Measurements from ENCODE around the gene PIGQ.

Gene PIGQ

DNA sequence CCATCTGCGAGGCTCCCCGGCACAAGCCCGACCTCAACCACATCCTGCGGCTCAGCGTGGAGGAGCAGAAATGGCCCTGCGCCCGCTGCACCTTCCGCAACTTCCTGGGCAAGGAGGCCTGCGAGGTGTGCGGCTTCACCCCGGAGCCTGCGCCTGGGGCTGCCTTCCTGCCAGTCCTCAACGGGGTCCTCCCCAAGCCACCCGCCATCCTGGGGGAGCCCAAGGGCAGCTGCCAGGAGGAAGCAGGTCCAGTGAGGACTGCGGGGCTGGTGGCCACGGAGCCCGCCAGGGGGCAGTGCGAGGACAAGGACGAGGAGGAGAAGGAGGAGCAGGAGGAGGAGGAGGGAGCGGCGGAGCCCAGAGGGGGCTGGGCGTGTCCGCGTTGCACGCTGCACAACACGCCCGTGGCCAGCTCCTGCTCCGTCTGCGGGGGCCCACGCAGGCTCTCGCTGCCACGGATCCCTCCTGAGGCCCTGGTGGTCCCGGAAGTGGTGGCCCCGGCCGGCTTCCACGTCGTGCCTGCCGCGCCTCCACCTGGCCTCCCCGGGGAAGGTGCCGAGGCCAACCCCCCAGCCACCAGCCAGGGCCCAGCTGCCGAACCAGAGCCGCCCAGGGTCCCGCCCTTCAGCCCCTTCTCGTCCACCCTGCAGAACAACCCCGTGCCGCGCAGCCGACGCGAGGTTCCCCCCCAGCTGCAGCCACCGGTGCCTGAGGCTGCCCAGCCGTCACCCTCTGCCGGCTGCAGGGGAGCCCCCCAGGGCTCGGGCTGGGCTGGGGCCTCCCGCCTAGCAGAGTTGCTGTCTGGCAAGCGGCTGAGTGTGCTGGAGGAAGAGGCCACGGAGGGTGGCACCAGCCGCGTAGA is 22.6 kb upstream of the PIGQ start:
- Histone ChIP-seq H3K27ac (ENCODE audit: low read depth, low read length, severe bottlenecking) (no peak overlapping the region), H3K4me3 (ENCODE audit: extremely low read depth, insufficient read depth, low read length, poor library complexity, severe bottlenecking) (no peak overlapping the region), H3K4me1 (ENCODE audit: control insufficient read depth, insufficient read depth, low read length, poor library complexity, severe bottlenecking) (no peaks in the 10 kb centered on the region), H3K36me3 (ENCODE audit: control insufficient read depth, insufficient read depth, low read length) (peaks cover 33% of the 10 kb centered on the region), H3K9me3 (ENCODE audit: control insufficient read depth, low read length) (no peaks in the 10 kb centered on the region)
- WGBS, 2 experiments (ENCODE audit: insufficient coverage in 2 of 2): 85 to 89% methylated on average over 48 of the region's 60 CpGs

DNA sequence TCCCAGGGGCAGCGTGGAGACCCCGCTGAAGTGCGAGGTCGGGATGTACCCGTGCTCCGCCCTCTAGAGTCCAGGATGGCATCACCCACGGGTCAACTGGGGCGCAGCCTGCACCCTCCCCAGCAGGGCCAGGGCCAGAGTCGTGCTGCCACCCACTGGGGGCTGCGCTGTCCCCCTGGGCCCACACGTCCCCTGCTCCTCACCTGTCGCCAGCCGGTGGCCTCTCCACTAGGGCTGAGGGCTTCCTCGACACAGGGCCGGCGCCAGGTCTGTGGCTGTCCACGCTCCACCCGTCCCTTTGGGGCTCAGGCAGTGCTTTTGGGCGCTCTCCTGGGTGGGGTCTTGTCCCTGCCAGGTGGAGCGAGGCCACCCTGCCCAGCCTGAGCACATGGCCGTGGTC is 21.2 kb upstream of the PIGQ start:
- Histone ChIP-seq H3K9me3 (ENCODE audit: control insufficient read depth, low read length) (no peaks in the 10 kb centered on the region), H3K27ac (ENCODE audit: low read depth, low read length, severe bottlenecking) (no peak overlapping the region), H3K36me3 (ENCODE audit: control insufficient read depth, insufficient read depth, low read length) (peaks cover 34% of the 10 kb centered on the region), H3K4me1 (ENCODE audit: control insufficient read depth, insufficient read depth, low read length, poor library complexity, severe bottlenecking) (no peaks in the 10 kb centered on the region), H3K4me3 (ENCODE audit: extremely low read depth, insufficient read depth, low read length, poor library complexity, severe bottlenecking) (no peak overlapping the region)
- 96% methylated on average over 18 to 21 of the region's 21 CpGs for WGBS, 2 experiments (ENCODE audit: insufficient coverage in 2 of 2)

DNA sequence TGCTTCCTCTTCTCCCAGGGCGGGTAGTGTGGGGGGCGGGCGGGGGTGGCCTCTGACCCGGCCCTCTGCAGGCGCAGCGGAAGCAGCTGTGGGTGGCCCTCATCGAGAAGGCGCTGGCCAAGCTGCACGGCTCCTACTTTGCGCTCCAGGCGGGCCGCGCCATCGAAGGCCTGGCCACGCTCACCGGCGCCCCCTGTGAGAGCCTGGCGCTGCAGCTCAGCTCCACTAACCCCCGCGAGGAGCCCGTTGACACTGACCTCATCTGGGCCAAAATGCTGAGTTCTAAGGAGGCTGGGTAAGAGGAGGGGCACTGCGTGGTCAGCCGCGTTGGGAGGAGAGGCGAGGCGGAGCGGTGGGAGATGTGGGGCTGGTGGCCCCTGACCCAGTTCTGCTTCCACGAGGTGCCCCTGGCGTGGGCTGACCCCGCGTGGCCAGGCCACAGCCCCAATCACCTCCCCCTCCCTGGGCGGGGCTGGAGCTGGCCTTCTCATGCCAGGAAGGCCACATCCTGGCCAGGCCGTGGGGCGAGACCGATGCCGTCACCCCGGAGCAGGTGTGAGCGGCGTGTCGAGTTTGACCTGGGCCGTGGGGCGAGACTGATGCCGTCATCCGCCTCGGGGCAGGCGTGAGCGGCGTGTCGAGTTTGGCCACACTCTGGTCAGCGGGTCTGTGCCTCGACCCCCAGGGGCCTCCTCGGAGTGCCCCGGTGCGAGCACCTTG is 20.1 kb upstream of the PIGQ start:
- Histone ChIP-seq H3K4me1 (ENCODE audit: control insufficient read depth, insufficient read depth, low read length, poor library complexity, severe bottlenecking) (peaks cover 7% of the 10 kb centered on the region), H3K27ac (ENCODE audit: low read depth, low read length, severe bottlenecking) (no peak overlapping the region), H3K9me3 (ENCODE audit: control insufficient read depth, low read length) (no peaks in the 10 kb centered on the region), H3K36me3 (ENCODE audit: control insufficient read depth, insufficient read depth, low read length) (peaks cover 32% of the 10 kb centered on the region), H3K4me3 (ENCODE audit: extremely low read depth, insufficient read depth, low read length, poor library complexity, severe bottlenecking) (no peak overlapping the region)
- 97% methylated on average over 47 to 54 of the region's 54 CpGs for WGBS, 2 experiments (ENCODE audit: insufficient coverage in 2 of 2)

DNA sequence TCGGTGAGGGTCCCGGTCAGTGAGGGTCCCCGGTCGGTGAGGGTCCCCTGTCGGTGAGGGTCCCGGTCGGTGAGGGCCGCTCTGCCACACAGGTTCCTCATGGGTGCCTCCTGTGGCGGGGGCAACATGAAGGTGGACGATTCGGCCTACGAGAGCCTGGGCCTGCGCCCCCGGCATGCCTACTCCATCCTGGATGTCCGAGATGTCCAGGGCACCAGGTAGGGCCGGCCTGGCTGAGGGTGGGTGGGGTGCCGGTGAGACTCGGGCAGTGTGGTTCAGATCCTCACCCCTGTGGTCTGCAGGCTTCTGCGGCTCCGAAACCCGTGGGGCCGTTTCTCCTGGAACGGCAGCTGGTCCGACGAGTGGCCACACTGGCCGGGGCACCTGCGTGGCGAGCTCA is 18.6 kb upstream of the PIGQ start:
- 96% methylated on average over 21 to 25 of the region's 28 CpGs for WGBS, 2 experiments (ENCODE audit: insufficient coverage in 2 of 2)
- H3K9me3 ChIP-seq (ENCODE audit: control insufficient read depth, low read length): no peaks in the 10 kb centered on the region
- no peak overlapping the region for H3K4me3 ChIP-seq (ENCODE audit: extremely low read depth, insufficient read depth, low read length, poor library complexity, severe bottlenecking)
- peaks cover 32% of the 10 kb centered on the region for H3K36me3 ChIP-seq (ENCODE audit: control insufficient read depth, insufficient read depth, low read length)
- H3K4me1 ChIP-seq (ENCODE audit: control insufficient read depth, insufficient read depth, low read length, poor library complexity, severe bottlenecking): peaks cover 10% of the 10 kb centered on the region
- H3K27ac ChIP-seq (ENCODE audit: low read depth, low read length, severe bottlenecking): no peak overlapping the region

DNA sequence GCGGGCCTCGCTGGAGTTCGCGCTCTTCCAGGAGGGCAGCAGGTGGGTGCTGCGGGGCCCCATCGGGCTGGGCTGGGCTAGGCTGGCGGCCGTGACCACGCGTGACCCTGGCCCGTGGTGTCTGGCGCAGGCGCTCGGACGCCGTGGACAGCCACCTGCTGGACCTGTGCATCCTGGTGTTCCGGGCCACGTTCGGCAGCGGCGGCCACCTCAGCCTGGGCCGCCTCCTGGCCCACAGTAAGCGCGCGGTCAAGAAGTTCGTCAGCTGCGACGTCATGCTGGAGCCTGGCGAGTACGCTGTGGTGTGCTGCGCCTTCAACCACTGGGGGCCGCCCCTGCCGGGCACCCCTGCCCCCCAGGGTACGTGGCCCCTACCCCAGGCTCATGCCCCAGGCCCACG is 17.6 kb upstream of the PIGQ start:
- 98 to 99% methylated on average over 33 to 35 of the region's 35 CpGs for WGBS, 2 experiments (ENCODE audit: insufficient coverage in 2 of 2)
- peaks cover 31% of the 10 kb centered on the region for H3K36me3 ChIP-seq (ENCODE audit: control insufficient read depth, insufficient read depth, low read length)
- H3K27ac ChIP-seq (ENCODE audit: low read depth, low read length, severe bottlenecking): no peak overlapping the region
- no peak overlapping the region for H3K4me3 ChIP-seq (ENCODE audit: extremely low read depth, insufficient read depth, low read length, poor library complexity, severe bottlenecking)
- H3K4me1 ChIP-seq (ENCODE audit: control insufficient read depth, insufficient read depth, low read length, poor library complexity, severe bottlenecking): peaks cover 10% of the 10 kb centered on the region
- H3K9me3 ChIP-seq (ENCODE audit: control insufficient read depth, low read length): no peaks in the 10 kb centered on the region

DNA sequence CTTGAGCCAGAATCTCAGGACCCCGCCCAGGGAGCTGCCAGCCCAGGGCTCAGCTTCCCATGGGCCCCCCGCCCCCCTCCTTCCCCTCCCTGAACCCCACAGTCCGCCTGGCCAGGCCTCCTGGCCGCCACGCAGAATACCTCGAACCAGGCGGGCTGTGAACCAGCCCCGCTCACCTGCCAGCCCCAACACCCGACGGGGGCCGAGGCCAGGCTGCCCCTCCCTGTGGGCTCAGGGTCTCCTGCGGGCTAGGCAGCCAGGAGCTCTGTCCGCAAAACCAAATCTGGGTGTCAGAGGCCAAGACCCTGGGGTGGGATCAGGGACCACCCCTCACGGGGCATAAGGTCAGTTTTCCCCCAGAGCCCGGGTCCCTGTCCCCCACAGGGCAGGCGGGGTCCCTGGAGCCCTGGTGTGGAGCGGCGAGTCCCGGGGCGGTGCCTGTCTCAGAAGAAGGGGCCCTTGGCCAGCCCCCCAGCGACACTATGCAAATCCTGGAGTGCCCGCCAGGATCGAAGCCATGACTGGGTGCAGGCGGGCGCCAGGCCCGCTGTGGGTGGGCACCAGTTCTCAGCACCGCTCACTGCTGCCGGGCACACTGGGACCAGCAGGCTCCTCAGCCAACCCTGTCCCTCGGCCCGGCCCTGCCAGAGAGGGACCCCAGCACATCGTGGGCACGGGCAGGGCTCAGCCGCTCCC is 16.0 kb upstream of the PIGQ start:
- Histone ChIP-seq H3K36me3 (ENCODE audit: control insufficient read depth, insufficient read depth, low read length) (peaks cover 21% of the 10 kb centered on the region), H3K4me3 (ENCODE audit: extremely low read depth, insufficient read depth, low read length, poor library complexity, severe bottlenecking) (no peak overlapping the region), H3K4me1 (ENCODE audit: control insufficient read depth, insufficient read depth, low read length, poor library complexity, severe bottlenecking) (peaks cover 10% of the 10 kb centered on the region), H3K9me3 (ENCODE audit: control insufficient read depth, low read length) (no peaks in the 10 kb centered on the region), H3K27ac (ENCODE audit: low read depth, low read length, severe bottlenecking) (no peak overlapping the region)
- 96 to 97% methylated on average over 25 to 30 of the region's 33 CpGs for WGBS, 2 experiments (ENCODE audit: insufficient coverage in 2 of 2)

DNA sequence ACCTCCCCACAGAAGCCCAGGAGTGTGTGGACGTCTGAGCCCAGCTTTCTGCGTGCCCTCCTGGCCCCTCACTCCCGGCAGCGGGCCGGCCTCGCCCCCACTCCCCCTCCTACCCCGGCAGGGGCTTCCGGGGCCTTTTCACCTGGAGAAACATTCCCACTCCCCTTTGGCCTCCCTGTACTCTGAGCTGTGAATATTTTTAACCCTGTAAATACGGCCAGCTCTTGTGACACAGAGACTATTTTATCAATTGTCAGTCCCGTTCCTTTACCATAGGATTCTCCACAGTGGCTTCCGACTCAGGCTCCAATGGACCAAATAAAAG is 15.5 kb upstream of the PIGQ start:
- no peak overlapping the region for H3K27ac ChIP-seq (ENCODE audit: low read depth, low read length, severe bottlenecking)
- no peak overlapping the region for H3K4me3 ChIP-seq (ENCODE audit: extremely low read depth, insufficient read depth, low read length, poor library complexity, severe bottlenecking)
- H3K36me3 ChIP-seq (ENCODE audit: control insufficient read depth, insufficient read depth, low read length): peaks cover 21% of the 10 kb centered on the region
- peaks cover 10% of the 10 kb centered on the region for H3K4me1 ChIP-seq (ENCODE audit: control insufficient read depth, insufficient read depth, low read length, poor library complexity, severe bottlenecking)
- 77 to 90% methylated on average over 11 of the region's 11 CpGs for WGBS, 2 experiments (ENCODE audit: insufficient coverage in 2 of 2)
- no peaks in the 10 kb centered on the region for H3K9me3 ChIP-seq (ENCODE audit: control insufficient read depth, low read length)

DNA sequence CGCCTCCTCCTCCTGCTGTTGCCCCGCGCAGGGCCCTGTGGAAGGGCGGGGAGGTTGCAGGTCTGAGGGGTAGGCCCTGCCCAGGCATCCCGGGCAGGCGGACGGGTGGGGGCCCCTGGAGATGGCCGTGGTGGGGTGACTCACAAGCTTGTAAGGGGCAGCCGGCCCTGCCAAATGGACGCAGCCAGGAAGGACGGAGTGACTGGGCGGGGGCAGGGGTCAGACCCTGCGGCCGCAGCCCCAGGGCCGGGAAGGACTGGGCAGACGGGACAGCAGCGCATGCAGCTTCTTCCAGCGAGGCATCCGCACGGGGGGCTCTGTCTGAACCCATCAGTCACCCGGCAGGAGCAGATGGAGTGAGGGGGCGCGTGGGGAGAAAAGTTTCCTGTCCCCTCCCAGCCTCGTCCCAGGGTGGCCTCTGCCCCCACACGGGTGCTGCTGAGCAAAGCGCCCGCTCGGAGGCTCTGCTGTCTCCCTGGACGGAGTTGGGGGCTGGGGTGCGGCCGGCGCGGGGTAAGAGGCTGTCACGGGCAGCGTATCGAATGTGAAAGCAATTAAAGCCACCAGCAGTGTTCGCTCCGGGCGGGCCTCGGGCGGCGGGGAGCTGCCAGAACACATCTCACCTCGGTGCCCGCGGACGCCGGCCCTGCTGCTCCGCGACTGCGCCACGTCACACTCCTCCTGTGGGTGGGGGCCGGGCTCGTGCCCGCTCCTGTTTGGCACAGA is 15.0 kb upstream of the PIGQ start:
- Histone ChIP-seq H3K4me3 (ENCODE audit: extremely low read depth, insufficient read depth, low read length, poor library complexity, severe bottlenecking) (no peak overlapping the region), H3K27ac (ENCODE audit: low read depth, low read length, severe bottlenecking) (no peak overlapping the region), H3K4me1 (ENCODE audit: control insufficient read depth, insufficient read depth, low read length, poor library complexity, severe bottlenecking) (peaks cover 10% of the 10 kb centered on the region), H3K36me3 (ENCODE audit: control insufficient read depth, insufficient read depth, low read length) (peaks cover 16% of the 10 kb centered on the region), H3K9me3 (ENCODE audit: control insufficient read depth, low read length) (no peaks in the 10 kb centered on the region)
- 89 to 90% methylated on average over 46 to 51 of the region's 54 CpGs for WGBS, 2 experiments (ENCODE audit: insufficient coverage in 2 of 2)

DNA sequence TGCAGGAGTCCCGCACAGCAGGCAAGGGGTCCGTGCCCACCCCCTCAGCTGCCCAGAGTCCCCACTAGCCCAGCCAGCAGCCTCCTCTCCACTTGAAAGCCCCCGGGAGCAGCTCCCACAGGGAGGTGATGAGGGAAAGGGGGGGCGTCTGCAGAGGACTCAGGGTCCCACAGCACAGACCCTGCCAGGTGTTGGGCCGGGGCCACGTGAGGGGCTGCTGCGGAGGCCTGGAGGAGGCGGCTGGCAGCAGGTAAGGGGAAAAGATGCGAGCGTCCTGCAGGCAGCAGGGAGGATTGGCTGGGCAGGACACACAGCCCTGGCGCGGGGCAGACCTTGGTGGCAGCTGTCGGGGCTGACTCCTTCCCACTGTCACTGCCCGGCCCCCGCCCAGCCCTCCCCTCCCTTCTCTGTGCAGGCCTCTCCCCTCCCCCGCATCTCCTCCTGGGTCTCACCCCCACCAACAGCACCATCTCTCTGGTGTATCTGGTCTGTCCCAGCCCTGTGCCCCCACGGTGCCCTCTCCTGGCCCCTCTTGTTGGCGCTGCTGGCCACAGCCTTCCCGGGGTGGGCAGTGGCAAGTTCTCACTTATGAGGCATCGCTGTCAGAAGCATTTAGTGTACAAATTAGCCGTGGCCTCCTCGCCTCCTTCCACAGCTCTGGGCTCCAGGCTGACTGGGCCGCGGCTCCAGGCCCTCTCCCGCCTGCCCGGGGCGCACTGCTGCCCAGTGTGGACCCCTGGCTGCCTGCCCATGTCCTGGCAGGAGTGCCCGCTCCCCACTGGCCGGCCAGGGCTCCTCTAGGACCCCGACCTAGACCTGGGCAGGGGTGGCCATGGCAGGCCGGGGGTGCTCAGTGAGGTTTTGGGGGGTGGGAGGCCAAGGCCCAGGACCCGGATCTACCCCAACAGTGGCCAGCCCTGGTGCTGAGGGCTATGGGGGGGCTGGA is 14.0 kb upstream of the PIGQ start:
- Histone ChIP-seq H3K4me3 (ENCODE audit: extremely low read depth, insufficient read depth, low read length, poor library complexity, severe bottlenecking) (no peak overlapping the region), H3K9me3 (ENCODE audit: control insufficient read depth, low read length) (no peaks in the 10 kb centered on the region), H3K4me1 (ENCODE audit: control insufficient read depth, insufficient read depth, low read length, poor library complexity, severe bottlenecking) (peaks cover 10% of the 10 kb centered on the region), H3K36me3 (ENCODE audit: control insufficient read depth, insufficient read depth, low read length) (peaks cover 14% of the 10 kb centered on the region), H3K27ac (ENCODE audit: low read depth, low read length, severe bottlenecking) (no peak overlapping the region)
- WGBS, 2 experiments (ENCODE audit: insufficient coverage in 2 of 2): 88 to 92% methylated on average over 20 to 27 of the region's 32 CpGs

Data from mesodermal cell (in vitro differentiated cells).